Measurements from ENCODE around the gene SOX21. TPM values are rescaled to one million over a fixed set of nuclear protein-coding genes. Genes with fewer than 3 reads are reported as not detected.
A peak's percentile ranks its signal among the peaks of the same experiment; 100 is the strongest.

The SOX21 gene
- 3.5 and 4.7 TPM in 2 replicates for total RNA-seq (2014; rRNA removed; shearing (Covaris generic))
- polyA plus RNA-seq (2016; fragmentation: Nextera tagmentation; extraction: Ambion mirVana) = 1.7 and 2.3 TPM in 2 replicates
- long read RNA-seq = 0 reads

- H3K36me3 ChIP-seq (ENCODE audit: insufficient read depth) = no peaks in the 10 kb centered on the region
- no peak within 1 kb of the TSS for H3K27ac Mint-ChIP-seq
- ATAC-seq (peak; percentile 5), DNase-seq (ENCODE audit: low spot score) (peak; percentile 68)
- peak within 1 kb of the TSS; percentile 84 for H3K4me3 Mint-ChIP-seq
- H3K9me3 Mint-ChIP-seq = peaks cover 2% of the 10 kb centered on the region; the same call in 1 of the 3 replicates
- peaks cover 53% of the 10 kb centered on the region for H3K4me1 ChIP-seq (ENCODE audit: insufficient read depth)
- H3K79me2 ChIP-seq (replicated peaks; ENCODE audit: insufficient read depth) = no peaks in the 10 kb centered on the region
- peaks cover 63% of the 10 kb centered on the region for H3K27me3 ChIP-seq (ENCODE audit: insufficient read depth)
- H3F3A ChIP-seq (replicated peaks; ENCODE audit: low read depth) = 0 out of 2 replicates have a peak, but pooled peaks cover 6% of the 10 kb centered on the region
- TF ChIP-seq POLR2AphosphoS5 (IDR thresholded peaks at IDR 0.05; ENCODE audit: low read depth) = 0 out of 2 replicates have a peak, but pooled peaks have one; percentile 3
- TF ChIP-seq ZNF331 (CRISPR knock-in tag; IDR thresholded peaks at IDR 0.05; ENCODE audit: low read depth) = no peak
- peak; percentile 37 for TF ChIP-seq EZH2 (IDR thresholded peaks at IDR 0.05; ENCODE audit: low read depth, unreplicated experiment)
- TF ChIP-seq, protein P1, sequence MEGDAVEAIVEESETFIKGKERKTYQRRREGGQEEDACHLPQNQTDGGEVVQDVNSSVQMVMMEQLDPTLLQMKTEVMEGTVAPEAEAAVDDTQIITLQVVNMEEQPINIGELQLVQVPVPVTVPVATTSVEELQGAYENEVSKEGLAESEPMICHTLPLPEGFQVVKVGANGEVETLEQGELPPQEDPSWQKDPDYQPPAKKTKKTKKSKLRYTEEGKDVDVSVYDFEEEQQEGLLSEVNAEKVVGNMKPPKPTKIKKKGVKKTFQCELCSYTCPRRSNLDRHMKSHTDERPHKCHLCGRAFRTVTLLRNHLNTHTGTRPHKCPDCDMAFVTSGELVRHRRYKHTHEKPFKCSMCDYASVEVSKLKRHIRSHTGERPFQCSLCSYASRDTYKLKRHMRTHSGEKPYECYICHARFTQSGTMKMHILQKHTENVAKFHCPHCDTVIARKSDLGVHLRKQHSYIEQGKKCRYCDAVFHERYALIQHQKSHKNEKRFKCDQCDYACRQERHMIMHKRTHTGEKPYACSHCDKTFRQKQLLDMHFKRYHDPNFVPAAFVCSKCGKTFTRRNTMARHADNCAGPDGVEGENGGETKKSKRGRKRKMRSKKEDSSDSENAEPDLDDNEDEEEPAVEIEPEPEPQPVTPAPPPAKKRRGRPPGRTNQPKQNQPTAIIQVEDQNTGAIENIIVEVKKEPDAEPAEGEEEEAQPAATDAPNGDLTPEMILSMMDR (conservative IDR thresholded peaks at IDR 0.05; ENCODE audit: low read depth in 2 of 2) = no peak
- TF ChIP-seq, protein P2, sequence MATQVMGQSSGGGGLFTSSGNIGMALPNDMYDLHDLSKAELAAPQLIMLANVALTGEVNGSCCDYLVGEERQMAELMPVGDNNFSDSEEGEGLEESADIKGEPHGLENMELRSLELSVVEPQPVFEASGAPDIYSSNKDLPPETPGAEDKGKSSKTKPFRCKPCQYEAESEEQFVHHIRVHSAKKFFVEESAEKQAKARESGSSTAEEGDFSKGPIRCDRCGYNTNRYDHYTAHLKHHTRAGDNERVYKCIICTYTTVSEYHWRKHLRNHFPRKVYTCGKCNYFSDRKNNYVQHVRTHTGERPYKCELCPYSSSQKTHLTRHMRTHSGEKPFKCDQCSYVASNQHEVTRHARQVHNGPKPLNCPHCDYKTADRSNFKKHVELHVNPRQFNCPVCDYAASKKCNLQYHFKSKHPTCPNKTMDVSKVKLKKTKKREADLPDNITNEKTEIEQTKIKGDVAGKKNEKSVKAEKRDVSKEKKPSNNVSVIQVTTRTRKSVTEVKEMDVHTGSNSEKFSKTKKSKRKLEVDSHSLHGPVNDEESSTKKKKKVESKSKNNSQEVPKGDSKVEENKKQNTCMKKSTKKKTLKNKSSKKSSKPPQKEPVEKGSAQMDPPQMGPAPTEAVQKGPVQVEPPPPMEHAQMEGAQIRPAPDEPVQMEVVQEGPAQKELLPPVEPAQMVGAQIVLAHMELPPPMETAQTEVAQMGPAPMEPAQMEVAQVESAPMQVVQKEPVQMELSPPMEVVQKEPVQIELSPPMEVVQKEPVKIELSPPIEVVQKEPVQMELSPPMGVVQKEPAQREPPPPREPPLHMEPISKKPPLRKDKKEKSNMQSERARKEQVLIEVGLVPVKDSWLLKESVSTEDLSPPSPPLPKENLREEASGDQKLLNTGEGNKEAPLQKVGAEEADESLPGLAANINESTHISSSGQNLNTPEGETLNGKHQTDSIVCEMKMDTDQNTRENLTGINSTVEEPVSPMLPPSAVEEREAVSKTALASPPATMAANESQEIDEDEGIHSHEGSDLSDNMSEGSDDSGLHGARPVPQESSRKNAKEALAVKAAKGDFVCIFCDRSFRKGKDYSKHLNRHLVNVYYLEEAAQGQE (IDR thresholded peaks at IDR 0.05; ENCODE audit: unreplicated experiment) = no peak
- H2AFZ ChIP-seq = no peak within 1 kb of the TSS; the same call in 1 of the 2 replicates
- H3K4me2 ChIP-seq = peak within 1 kb of the TSS; percentile 84
- H3K27ac ChIP-seq (ENCODE audit: low read depth) = no peak within 1 kb of the TSS
- no peaks in the 10 kb centered on the region for H3K9me2 ChIP-seq (ENCODE audit: insufficient read depth)
- H4K20me1 ChIP-seq (replicated peaks; ENCODE audit: insufficient read depth) = no peaks in the 10 kb centered on the region
- H3K4me3 ChIP-seq = peak within 1 kb of the TSS; percentile 64
- peaks cover 54% of the 10 kb centered on the region for H3K27me3 Mint-ChIP-seq (ENCODE audit: insufficient read depth, low read depth, poor library complexity)
- H3K4me1 Mint-ChIP-seq = peaks cover 48% of the 10 kb centered on the region
- H3K36me3 Mint-ChIP-seq (ENCODE audit: low read depth) = no peaks in the 10 kb centered on the region; the same call in 2 of the 3 replicates
Observed at GRCh38 chr13:94712287-94712811, at the start of gene SOX21. TSS of gene SOX21 (minus strand) at chr13:94712545. CDS start at chr13:94712049, 496 bp downstream.

DNA sequence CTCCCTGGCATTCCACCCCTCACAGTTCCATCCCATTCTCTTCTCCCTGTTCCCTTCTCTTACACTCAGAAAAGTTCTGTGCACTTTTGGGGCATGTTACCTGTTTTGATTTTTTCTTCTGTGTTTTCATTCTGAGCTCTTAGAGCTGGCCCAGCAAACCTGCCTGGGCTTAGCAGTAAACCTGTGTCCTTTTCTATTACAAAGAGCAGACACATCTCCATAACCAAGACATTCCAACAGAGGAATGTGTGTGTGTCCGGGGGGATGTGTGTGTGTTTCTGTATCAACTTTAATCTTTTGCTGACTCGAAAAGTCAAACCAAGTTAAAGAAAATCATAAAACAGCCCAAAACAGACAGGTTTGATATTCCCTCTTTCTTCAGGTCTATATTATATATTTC lies 49.1 kb upstream of the SOX21 start:
- Histone ChIP-seq H3K4me2 (peak overlapping the region; percentile 36), H2AFZ (no peak overlapping the region), H3K4me1 (ENCODE audit: insufficient read depth) (peaks cover 11% of the 10 kb centered on the region; the same call in 1 of the 2 replicates), H4K20me1 (replicated peaks; ENCODE audit: insufficient read depth) (no peaks in the 10 kb centered on the region), H3K79me2 (replicated peaks; ENCODE audit: insufficient read depth) (no peaks in the 10 kb centered on the region), H3K27ac (ENCODE audit: low read depth) (peak overlapping the region; percentile 75), H3K9me2 (ENCODE audit: insufficient read depth) (peaks cover 4% of the 10 kb centered on the region; the same call in 1 of the 2 replicates), H3K36me3 (ENCODE audit: insufficient read depth) (no peaks in the 10 kb centered on the region), H3K4me3 (no peak overlapping the region; the same call in 1 of the 2 replicates), H3F3A (replicated peaks; ENCODE audit: low read depth) (no peaks in the 10 kb centered on the region), H3K27me3 (ENCODE audit: insufficient read depth) (no peaks in the 10 kb centered on the region)
- Mint-ChIP-seq H3K4me1 (peaks cover 20% of the 10 kb centered on the region), H3K27me3 (ENCODE audit: insufficient read depth, low read depth, poor library complexity) (no peaks in the 10 kb centered on the region), H3K9me3 (peaks cover 19% of the 10 kb centered on the region), H3K36me3 (ENCODE audit: low read depth) (peaks cover 16% of the 10 kb centered on the region), H3K4me3 (peak overlapping the region; percentile 35), H3K27ac (peak overlapping the region; percentile 86)
- DNase-seq (ENCODE audit: low spot score) (peak; percentile 86), ATAC-seq (peak; percentile 100)
- TF ChIP-seq, protein P1 (conservative IDR thresholded peaks at IDR 0.05; ENCODE audit: low read depth in 2 of 2) = no peak
- TF ChIP-seq, protein P2 (IDR thresholded peaks at IDR 0.05; ENCODE audit: unreplicated experiment) = no peak
- TF ChIP-seq EZH2 (IDR thresholded peaks at IDR 0.05; ENCODE audit: low read depth, unreplicated experiment) = no peak
- TF ChIP-seq JUNB (IDR thresholded peaks at IDR 0.05; ENCODE audit: unreplicated experiment) = no peak
- no peak for TF ChIP-seq ZNF114 (CRISPR knock-in tag; IDR thresholded peaks at IDR 0.05)
- TF ChIP-seq EZH2phosphoT487 (IDR thresholded peaks at IDR 0.05; ENCODE audit: unreplicated experiment) = no peak
- TF ChIP-seq ZNF331 (CRISPR knock-in tag; IDR thresholded peaks at IDR 0.05; ENCODE audit: low read depth) = no peak
- no peak for TF ChIP-seq NANOG (IDR thresholded peaks at IDR 0.05; ENCODE audit: borderline replicate concordance)
- no peak for TF ChIP-seq CREB1 (CRISPR knock-in tag; IDR thresholded peaks at IDR 0.05; ENCODE audit: low read depth)
- TF ChIP-seq STAT1 (IDR thresholded peaks at IDR 0.05; ENCODE audit: unreplicated experiment) = no peak

Measured in GM23338 (cell line).